Breast epithelium (tissue), 4 donors: ENCODE results near the gene BMP7. TPM values are rescaled to one million over a fixed set of nuclear protein-coding genes. Genes with fewer than 3 reads are reported as not detected.

ENCODE experiments used
- DNase-seq, 2 donors: peaks; one replicate each; pipeline ENCODE4 v3.0.0-alpha.2; 2019; ENCODE audit warnings: low spot score in 2 of 2
- H3K27ac ChIP-seq, 2 donors: fragments of 200-600 bp; sonication (generic) in 1 of 2; one replicate each; pipeline ENCODE4 v1.5.1; 2016 to 2019; ENCODE audit warnings: mild to moderate bottlenecking in 1 of 2
- H3K27me3 ChIP-seq, 2 donors: fragments of 200-600 bp; sonication (generic) in 1 of 2; one replicate each; pipeline versions ENCODE4 v1.5.1 to v1.6.0; 2017 to 2019; ENCODE audit warnings: control low read depth in 1 of 2, mild to moderate bottlenecking in 1 of 2
- H3K36me3 ChIP-seq: fragments of 200-600 bp; one replicate; pipeline ENCODE4 v1.5.1; 2019
- H3K4me1 ChIP-seq, 2 donors: fragments of 200-600 bp; sonication (generic); one replicate each; pipeline ENCODE4 v1.5.1; 2016 to 2019; ENCODE audit warnings: control low read depth in 1 of 2
- H3K4me3 ChIP-seq, 3 donors: fragments of 200-600 bp; sonication (generic); 1 replicate in 2 of 3; 2 replicates in 1 of 3; pipeline ENCODE4 v1.5.1; 2016 to 2019; ENCODE audit warnings: mild to moderate bottlenecking in 3 of 3, moderate library complexity in 2 of 3
- H3K9me3 ChIP-seq, 2 donors: fragments of 200-600 bp; sonication (generic) in 1 of 2; one replicate each; pipeline ENCODE4 v1.5.1; 2016 to 2019; ENCODE audit warnings: control low read depth in 1 of 2
- CTCF ChIP-seq, 3 donors: fragments of 450-650 bp; IDR thresholded peaks; one replicate each; pipeline ENCODE4 v1.5.1; 2016 to 2017; ENCODE audit warnings: antibody characterized with exemption in 3 of 3, mild to moderate bottlenecking in 3 of 3, moderate library complexity in 3 of 3
- POLR2A ChIP-seq: fragments of 450-650 bp; IDR thresholded peaks from one replicate; pipeline ENCODE4 v1.6.1; 2016; ENCODE audit warnings: antibody characterized with exemption, mild to moderate bottlenecking, moderate library complexity
- POLR2AphosphoS5 ChIP-seq, 3 donors: sonication (generic); formaldehyde crosslinking; IDR thresholded peaks; one replicate each; pipeline ENCODE4 v1.6.1; 2017; ENCODE audit warnings: antibody characterized with exemption in 3 of 3
- intact Hi-C: fragments of 100-400 bp; cut with DNase I; formaldehyde crosslinking; loops from one replicate; pipeline ENCODE4 v1.15.1; 2023; ENCODE audit warnings: low total_unique reads
- total RNA-seq, 3 donors: library from RNA; depleted of rRNA; stranded (reverse); fragments of >200 nt; gene quantifications; one replicate each; pipeline ENCODE4 v1.1.0, GENCODE V29; 2016

The BMP7 gene
- total RNA-seq, 3 donors from 2014 or later, result 1.6 to 3.8 (median 1.8) TPM

GRCh38 chr20:57250607-57251343, 15.7 kb downstream of the BMP7 start:
- no peak overlapping the region for H3K4me3 ChIP-seq
- TF ChIP-seq POLR2A (no peak), POLR2AphosphoS5 (IDR thresholded peaks at IDR 0.05) (no peak), CTCF (IDR thresholded peaks at IDR 0.05) (no peak)
- H3K4me1 ChIP-seq, result no peaks in the 10 kb centered on the region
- H3K27ac ChIP-seq, result no peak overlapping the region
- H3K9me3 ChIP-seq, result no peaks in the 10 kb centered on the region
- peaks cover 0 to 3% of the 10 kb centered on the region in 2 donors for H3K27me3 ChIP-seq
- H3K36me3 ChIP-seq, result no peaks in the 10 kb centered on the region
- no peak for DNase-seq
- intact Hi-C loops, result no loop called here

- Histone ChIP-seq H3K36me3 (no peaks in the 10 kb centered on the region), H3K4me1 (no peaks in the 10 kb centered on the region), H3K27me3 (no peaks in the 10 kb centered on the region), H3K27ac (no peak overlapping the region), H3K9me3 (no peaks in the 10 kb centered on the region), H3K4me3 (no peak overlapping the region)
- TF ChIP-seq POLR2AphosphoS5 (IDR thresholded peaks at IDR 0.05) (no peak), POLR2A (no peak), CTCF (IDR thresholded peaks at IDR 0.05) (no peak)
- intact Hi-C loops, result no loop called here
- no peak for DNase-seq
These were observed 16.7 kb downstream of the BMP7 start for GRCh38 chr20:57249772-57250171.

DNA sequence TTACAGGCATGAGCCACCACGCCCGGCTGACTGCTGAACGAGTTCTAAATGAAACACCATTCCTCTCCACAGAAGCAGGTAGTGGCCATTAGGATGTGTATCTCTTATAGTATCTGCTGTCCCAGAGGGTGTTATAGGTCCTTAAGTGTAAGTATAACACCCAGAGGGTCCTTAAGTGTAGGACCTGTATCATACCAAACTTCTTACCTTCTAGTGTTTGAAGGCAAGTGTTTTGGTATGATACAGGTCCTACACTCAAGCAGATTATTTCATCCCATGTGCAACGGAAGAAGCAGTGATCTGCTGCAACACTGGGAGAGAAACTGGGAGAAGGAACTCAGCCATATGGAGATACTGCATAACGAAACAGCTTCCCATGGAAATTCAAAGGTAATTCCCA, 17.4 kb downstream of the BMP7 start:
- H3K36me3 ChIP-seq, result no peaks in the 10 kb centered on the region
- no peak overlapping the region for H3K27ac ChIP-seq
- H3K27me3 ChIP-seq, result no peaks in the 10 kb centered on the region
- H3K4me3 ChIP-seq, result no peak overlapping the region
- intact Hi-C loops, result no loop called here
- no peaks in the 10 kb centered on the region for H3K9me3 ChIP-seq
- DNase-seq, result no peak
- H3K4me1 ChIP-seq, result no peaks in the 10 kb centered on the region
- TF ChIP-seq POLR2A, result no peak
- TF ChIP-seq CTCF (IDR thresholded peaks at IDR 0.05), result no peak
- TF ChIP-seq POLR2AphosphoS5 (IDR thresholded peaks at IDR 0.05), result no peak

- no peak for DNase-seq
- intact Hi-C loops, result no loop called here
- Histone ChIP-seq H3K4me3 (no peak overlapping the region), H3K9me3 (no peaks in the 10 kb centered on the region), H3K4me1 (no peaks in the 10 kb centered on the region), H3K36me3 (no peaks in the 10 kb centered on the region), H3K27ac (no peak overlapping the region), H3K27me3 (no peaks in the 10 kb centered on the region)
- TF ChIP-seq CTCF (IDR thresholded peaks at IDR 0.05) (no peak), POLR2A (no peak), POLR2AphosphoS5 (IDR thresholded peaks at IDR 0.05) (no peak)
These were observed 18.2 kb downstream of the BMP7 start for GRCh38 chr20:57248132-57248797.

- H3K27me3 ChIP-seq, result no peaks in the 10 kb centered on the region
- no peaks in the 10 kb centered on the region for H3K36me3 ChIP-seq
- no peak for TF ChIP-seq POLR2AphosphoS5 (IDR thresholded peaks at IDR 0.05)
- TF ChIP-seq POLR2A, result no peak
- no peak for TF ChIP-seq CTCF (IDR thresholded peaks at IDR 0.05)
- no peaks in the 10 kb centered on the region for H3K9me3 ChIP-seq
- H3K4me3 ChIP-seq, result no peak overlapping the region
- no peaks in the 10 kb centered on the region for H3K4me1 ChIP-seq
- intact Hi-C loops, result no loop called here
- no peak overlapping the region for H3K27ac ChIP-seq
- no peak for DNase-seq
These were observed 19.0 kb downstream of the BMP7 start for GRCh38 chr20:57247292-57247965.
